GM10266 (cell line): ENCODE measurements around the gene MYL6B.
"Not testable (repeated sequence)": the region's sequence is repeated elsewhere in the genome, so short reads cannot be mapped to it uniquely, and the experiment has no call there.

Experiments
- DNase-seq: peaks from one replicate; pipeline ENCODE4 v3.0.0; 2012; ENCODE audit errors: extremely low spot score
- TF ChIP-seq, protein P1 (sequence below): IDR thresholded peaks from 2 replicates; pipeline ENCODE4 v1.5.1; 2012; ENCODE audit warnings: mild to moderate bottlenecking, low read depth; ENCODE audit not compliant: control insufficient read depth, insufficient read depth; ENCODE audit errors: missing control alignments

MYL6B gene

GRCh38 chr12:56107242-56107641, 45.1 kb upstream of the MYL6B start:
- TF ChIP-seq, protein P1, sequence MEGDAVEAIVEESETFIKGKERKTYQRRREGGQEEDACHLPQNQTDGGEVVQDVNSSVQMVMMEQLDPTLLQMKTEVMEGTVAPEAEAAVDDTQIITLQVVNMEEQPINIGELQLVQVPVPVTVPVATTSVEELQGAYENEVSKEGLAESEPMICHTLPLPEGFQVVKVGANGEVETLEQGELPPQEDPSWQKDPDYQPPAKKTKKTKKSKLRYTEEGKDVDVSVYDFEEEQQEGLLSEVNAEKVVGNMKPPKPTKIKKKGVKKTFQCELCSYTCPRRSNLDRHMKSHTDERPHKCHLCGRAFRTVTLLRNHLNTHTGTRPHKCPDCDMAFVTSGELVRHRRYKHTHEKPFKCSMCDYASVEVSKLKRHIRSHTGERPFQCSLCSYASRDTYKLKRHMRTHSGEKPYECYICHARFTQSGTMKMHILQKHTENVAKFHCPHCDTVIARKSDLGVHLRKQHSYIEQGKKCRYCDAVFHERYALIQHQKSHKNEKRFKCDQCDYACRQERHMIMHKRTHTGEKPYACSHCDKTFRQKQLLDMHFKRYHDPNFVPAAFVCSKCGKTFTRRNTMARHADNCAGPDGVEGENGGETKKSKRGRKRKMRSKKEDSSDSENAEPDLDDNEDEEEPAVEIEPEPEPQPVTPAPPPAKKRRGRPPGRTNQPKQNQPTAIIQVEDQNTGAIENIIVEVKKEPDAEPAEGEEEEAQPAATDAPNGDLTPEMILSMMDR: no peak
- DNase-seq: no peak

- no peak for DNase-seq
- TF ChIP-seq, protein P1: no peak
Measured at GRCh38 chr12:56110571-56110970, 41.8 kb upstream of the MYL6B start.

- TF ChIP-seq, protein P1: no peak
- DNase-seq: no peak
Measured at GRCh38 chr12:56114084-56114483, 38.3 kb upstream of the MYL6B start.

- TF ChIP-seq, protein P1: no peak
- no peak for DNase-seq
Measured at GRCh38 chr12:56115329-56115728, 37.1 kb upstream of the MYL6B start.

DNA sequence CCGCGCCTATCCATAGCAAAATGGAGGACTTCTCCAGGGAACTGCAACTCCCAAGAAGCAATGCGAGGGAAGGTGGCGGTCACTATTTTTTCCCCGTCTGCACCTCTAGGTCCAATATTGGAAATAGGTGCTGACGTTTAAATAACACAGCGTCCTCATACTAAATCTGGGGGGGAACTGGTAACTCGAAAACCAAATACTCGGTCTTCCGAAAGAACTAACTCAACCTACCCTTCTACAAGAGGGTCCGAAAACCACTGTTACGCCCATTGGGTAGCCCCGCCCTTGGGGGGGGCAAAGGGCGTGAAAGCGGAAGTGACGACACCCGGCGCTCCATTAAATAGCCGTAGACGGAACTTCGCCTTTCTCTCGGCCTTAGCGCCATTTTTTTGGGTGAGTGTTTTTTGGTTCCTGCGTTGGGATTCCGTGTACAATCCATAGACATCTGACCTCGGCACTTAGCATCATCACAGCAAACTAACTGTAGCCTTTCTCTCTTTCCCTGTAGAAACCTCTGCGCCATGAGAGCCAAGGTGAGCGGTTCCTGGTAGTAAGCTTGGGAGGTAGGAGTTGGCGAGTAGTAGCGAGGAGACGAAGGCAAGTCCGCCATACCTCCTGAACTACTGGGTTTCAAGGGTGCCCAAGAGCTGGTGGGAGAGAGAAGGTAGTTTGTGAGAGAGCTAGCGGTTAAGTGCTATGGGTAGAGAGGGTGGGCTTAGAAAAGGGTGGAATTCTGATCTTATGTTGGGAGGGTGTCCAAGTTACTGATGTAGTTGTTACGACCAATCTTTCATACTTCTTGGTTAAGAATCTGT, 35.9 kb upstream of the MYL6B start, which contains the start of gene RPL41:
RPL41 (plus strand) TSS at position 367 of the 815 bp plus-strand sequence.
- peak; percentile 83 for DNase-seq
- TF ChIP-seq, protein P1: no peak

DNA sequence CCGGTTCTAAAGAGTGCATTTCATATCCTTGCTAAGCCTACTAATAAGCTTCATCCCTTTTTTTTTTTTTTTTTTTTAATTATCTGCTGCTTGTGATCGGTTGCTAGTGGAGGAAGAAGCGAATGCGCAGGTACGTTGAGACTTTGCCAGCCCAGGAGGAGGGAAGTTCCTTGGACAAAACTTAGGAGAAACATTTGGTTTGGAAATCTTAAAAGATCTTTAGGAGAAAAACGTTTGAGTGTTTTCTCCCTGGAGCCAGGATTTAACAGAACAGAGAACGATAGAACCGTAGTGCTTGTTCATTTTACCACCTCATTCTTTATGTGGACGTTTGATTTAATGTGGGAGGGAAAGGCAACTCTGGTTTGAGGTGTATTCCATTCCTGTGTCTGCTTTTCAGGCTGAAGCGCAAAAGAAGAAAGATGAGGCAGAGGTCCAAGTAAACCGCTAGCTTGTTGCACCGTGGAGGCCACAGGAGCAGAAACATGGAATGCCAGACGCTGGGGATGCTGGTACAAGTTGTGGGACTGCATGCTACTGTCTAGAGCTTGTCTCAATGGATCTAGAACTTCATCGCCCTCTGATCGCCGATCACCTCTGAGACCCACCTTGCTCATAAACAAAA, 35.2 kb upstream of the MYL6B start:
- not testable (repeated sequence) for DNase-seq

- TF ChIP-seq, protein P1: peak; percentile 65
- DNase-seq: peak; percentile 92
Measured at GRCh38 chr12:56117778-56118687, 34.4 kb upstream of the MYL6B start, which contains the start of gene ZC3H10. Gene ZC3H10, plus strand, starts transcription at chr12:56118266. Its CDS starts 2,297 bp downstream, at chr12:56120563.
